Measurements from ENCODE around the gene USP24.

Gene USP24

GRCh38 chr1:55215194-55216021, at the start of gene USP24:
USP24 (minus strand) TSS chr1:55215364; CDS start chr1:55215113, 251 bp downstream.
- peak; percentile 88 for DNase-seq (ENCODE audit: low spot score)

- peak; percentile 78 for DNase-seq (ENCODE audit: low spot score)
These were observed 47.7 kb upstream of the USP24 start for GRCh38 chr1:55262822-55263221.

GRCh38 chr1:55259911-55260609, 44.9 kb upstream of the USP24 start:
- no peak for DNase-seq (ENCODE audit: low spot score)

- no peak for DNase-seq (ENCODE audit: low spot score)
These were observed 42.8 kb upstream of the USP24 start for GRCh38 chr1:55257958-55258357.

GRCh38 chr1:55255901-55256300, 40.7 kb upstream of the USP24 start:
- no peak for DNase-seq (ENCODE audit: low spot score)

GRCh38 chr1:55252942-55253589, 37.9 kb upstream of the USP24 start:
- DNase-seq (ENCODE audit: low spot score) = no peak

- DNase-seq (ENCODE audit: low spot score) = peak; percentile 25
These were observed 35.4 kb upstream of the USP24 start for GRCh38 chr1:55250399-55251075.

GRCh38 chr1:55249646-55250398, 34.7 kb upstream of the USP24 start:
- no peak for DNase-seq (ENCODE audit: low spot score)

- no peak for DNase-seq (ENCODE audit: low spot score)
These were observed 31.7 kb upstream of the USP24 start for GRCh38 chr1:55246896-55247295.

GRCh38 chr1:55246331-55246730, 31.2 kb upstream of the USP24 start:
- DNase-seq (ENCODE audit: low spot score) = no peak

GRCh38 chr1:55245781-55246180, 30.6 kb upstream of the USP24 start:
- DNase-seq (ENCODE audit: low spot score) = peak; percentile 22

GRCh38 chr1:55244476-55245099, 29.4 kb upstream of the USP24 start:
- peak; percentile 39 for DNase-seq (ENCODE audit: low spot score)

GRCh38 chr1:55243655-55244054, 28.5 kb upstream of the USP24 start:
- DNase-seq (ENCODE audit: low spot score) = no peak

GRCh38 chr1:55239548-55239947, 24.4 kb upstream of the USP24 start:
- DNase-seq (ENCODE audit: low spot score) = no peak

- peak; percentile 70 for DNase-seq (ENCODE audit: low spot score)
These were observed 20.6 kb upstream of the USP24 start for GRCh38 chr1:55235722-55236121.

GRCh38 chr1:55234016-55234415, 18.9 kb upstream of the USP24 start:
- no peak for DNase-seq (ENCODE audit: low spot score)

GRCh38 chr1:55233145-55233777, 18.1 kb upstream of the USP24 start:
- DNase-seq (ENCODE audit: low spot score) = peak; percentile 52

- DNase-seq (ENCODE audit: low spot score) = no peak
These were observed 17.4 kb upstream of the USP24 start for GRCh38 chr1:55232448-55233144.

- DNase-seq (ENCODE audit: low spot score) = no peak
These were observed 16.6 kb upstream of the USP24 start for GRCh38 chr1:55231745-55232144.

GRCh38 chr1:55230659-55231058, 15.5 kb upstream of the USP24 start:
- DNase-seq (ENCODE audit: low spot score) = no peak
